HepG2 (cell line): Measurements from ENCODE around the gene NCBP3. TPM values are rescaled to one million over a fixed set of nuclear protein-coding genes. Genes with fewer than 3 reads are reported as not detected.
A peak's percentile ranks its signal among the peaks of the same experiment; 100 is the strongest.

ENCODE experiments used
- CREM ChIP-seq, 2 experiments: sonication (generic) in 1 of 2; formaldehyde crosslinking in 1 of 2; IDR thresholded peaks; 2 replicates each; pipeline versions ENCODE4 v1.4.0 to v1.6.1; 2016 to 2020; ENCODE audit warnings: antibody characterized with exemption in 1 of 2, mild to moderate bottlenecking in 1 of 2, missing genetic modification reagents in 1 of 2
- GATAD2A ChIP-seq: IDR thresholded peaks from 2 replicates; pipeline ENCODE4 v1.6.1; 2016
- KMT2B ChIP-seq: IDR thresholded peaks from 2 replicates; pipeline ENCODE4 v1.6.1; 2016; ENCODE audit warnings: missing genetic modification reagents, missing compliant biosample characterization
- MLX ChIP-seq: IDR thresholded peaks from 2 replicates; pipeline ENCODE4 v1.6.1; 2016
- MTERF4 ChIP-seq: sonication (generic); formaldehyde crosslinking; IDR thresholded peaks from 2 replicates; pipeline ENCODE4 v1.8.0; 2023; ENCODE audit warnings: mild to moderate bottlenecking, missing genetic modification reagents
- NFKB2 ChIP-seq: sonication (generic); formaldehyde crosslinking; IDR thresholded peaks from 2 replicates; pipeline ENCODE4 v1.4.0; 2020; ENCODE audit warnings: missing genetic modification reagents, borderline replicate concordance
- NR3C1 ChIP-seq: sonication (generic); formaldehyde crosslinking; IDR thresholded peaks from 2 replicates; pipeline ENCODE4 v1.4.0; 2020; ENCODE audit warnings: missing genetic modification reagents
- PITX1 ChIP-seq: sonication (generic); formaldehyde crosslinking; IDR thresholded peaks from 2 replicates; pipeline ENCODE4 v1.5.1; 2020; ENCODE audit warnings: mild to moderate bottlenecking, missing genetic modification reagents
- RARA ChIP-seq: IDR thresholded peaks from 2 replicates; pipeline ENCODE4 v1.6.1; 2016; ENCODE audit warnings: missing genetic modification reagents, missing compliant biosample characterization
- TFAP4 ChIP-seq: sonication (generic); IDR thresholded peaks from 2 replicates; pipeline ENCODE4 v1.6.1; 2016; ENCODE audit warnings: low read depth, borderline replicate concordance
- ZFP91 ChIP-seq: sonication (generic); formaldehyde crosslinking; IDR thresholded peaks from 2 replicates; pipeline ENCODE4 v1.9.0; 2022; ENCODE audit warnings: missing genetic modification reagents, mild to moderate bottlenecking, borderline replicate concordance
- ZFY ChIP-seq: sonication (generic); formaldehyde crosslinking; IDR thresholded peaks from 2 replicates; pipeline ENCODE4 v1.4.0; 2020; ENCODE audit warnings: missing genetic modification reagents
- ZNF484 ChIP-seq: sonication (generic); formaldehyde crosslinking; IDR thresholded peaks from 2 replicates; pipeline ENCODE4 v1.5.1; 2020; ENCODE audit warnings: mild to moderate bottlenecking, low read depth, missing genetic modification reagents, borderline replicate concordance
- ZNF549 ChIP-seq: sonication (generic); formaldehyde crosslinking; IDR thresholded peaks from 2 replicates; pipeline ENCODE4 v1.5.0; 2020; ENCODE audit warnings: missing genetic modification reagents
- ZNF556 ChIP-seq: sonication (generic); formaldehyde crosslinking; IDR thresholded peaks from 2 replicates; pipeline ENCODE4 v1.4.0; 2020; ENCODE audit warnings: mild to moderate bottlenecking, missing genetic modification reagents, borderline replicate concordance
- polyA plus RNA-seq, 8 experiments: library from polyadenylated mRNA; depleted of rRNA in 3 of 8; stranded (reverse) in 7 of 8; unstranded in 1 of 8; fragments of >200 nt; fragmentation: Illumina TruSeq in 4 of 8; extraction: Trizol in 4 of 8; gene quantifications; 2 replicates each; pipeline versions ENCODE4 v1.2.1 to v1.2.3, GENCODE V29; 2011 to 2016; ENCODE audit warnings: low read depth in 4 of 8, missing spikeins in 1 of 8, mixed read lengths in 1 of 8; ENCODE audit not compliant: insufficient read depth in 1 of 8
- total RNA-seq, 5 experiments: library from RNA; depleted of rRNA; stranded (reverse); fragments of >200 nt; fragmentation: Illumina TruSeq; extraction: Trizol; gene quantifications; 2 replicates each; pipeline ENCODE4 v1.2.3, GENCODE V29; 2016; ENCODE audit warnings: low read depth in 1 of 5
- TF ChIP-seq, protein P1 (sequence below): sonication (generic); formaldehyde crosslinking; IDR thresholded peaks from 2 replicates; pipeline ENCODE4 v1.4.0; 2020; ENCODE audit warnings: missing genetic modification reagents
- TF ChIP-seq, protein P2 (sequence below): fragments of 450-650 bp; IDR thresholded peaks from 2 replicates; pipeline ENCODE4 v1.6.1; 2017; ENCODE audit warnings: mild to moderate bottlenecking

NCBP3 gene
- total and polyA plus RNA-seq, 2 of the 13 experiments (the other 11 are each of a cell fraction or from before 2014, with no cell fraction given): 19.5 to 24.8 TPM

DNA sequence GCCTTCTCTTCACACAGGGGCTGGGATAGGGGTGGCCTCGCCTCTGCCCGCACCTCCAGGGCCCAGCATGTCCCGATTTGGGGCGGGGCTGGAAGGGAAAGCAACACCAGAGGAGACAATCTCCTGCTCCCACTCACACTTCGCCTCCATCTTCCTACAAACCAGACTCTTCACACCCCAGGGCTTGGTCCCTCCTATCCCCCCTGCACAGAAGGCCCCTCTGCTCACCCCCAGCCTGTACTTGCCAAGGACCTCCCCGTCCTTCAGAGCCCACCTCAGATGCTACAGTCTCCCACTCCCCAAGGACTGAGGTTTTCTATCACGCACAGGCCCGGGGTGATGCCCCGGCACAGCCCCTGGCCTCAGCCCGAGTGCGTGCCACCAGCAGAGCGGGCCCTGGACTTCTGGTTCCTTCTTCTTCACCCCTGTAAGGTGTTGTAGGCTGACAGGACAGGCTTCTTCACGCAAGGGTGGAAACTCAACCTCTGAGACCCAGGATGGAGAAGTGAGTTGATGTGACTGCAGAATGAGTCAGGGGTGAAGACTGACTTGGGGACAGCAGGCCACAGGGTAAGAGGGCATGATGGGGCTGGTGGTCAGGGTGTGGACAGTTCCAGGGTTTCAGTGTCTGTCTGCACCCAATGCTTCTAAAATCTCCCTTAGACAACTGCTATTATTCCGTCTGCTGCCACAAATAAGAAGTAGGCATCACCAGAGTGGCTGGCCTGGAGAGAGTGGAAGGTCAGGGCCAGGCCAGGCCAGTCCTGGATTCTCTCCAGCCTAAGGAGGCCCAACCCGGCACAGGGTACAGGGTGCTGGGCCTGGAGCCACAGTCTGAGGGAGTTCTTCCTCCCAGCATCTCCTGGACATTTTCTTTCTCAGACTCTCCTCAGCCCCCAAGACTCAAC lies 47.5 kb downstream of the NCBP3 start (continued):
- TF ChIP-seq ZNF484 (CRISPR knock-in tag) (no peak), ZFY (CRISPR knock-in tag) (peak; percentile 29; the same call in 1 of the 2 replicates), ZNF549 (CRISPR knock-in tag) (no peak), ZFP91 (0 out of 2 replicates have a peak, but pooled peaks have one; percentile 12), GATAD2A (CRISPR knock-in tag) (0 out of 2 replicates have a peak, but pooled peaks have one; percentile 20), RARA (CRISPR knock-in tag) (no peak), KMT2B (CRISPR knock-in tag) (no peak), CREM (IDR thresholded peaks at IDR 0.05) (no peak), CREM (CRISPR knock-in tag; IDR thresholded peaks at IDR 0.05) (no peak), TFAP4 (no peak), MLX (CRISPR knock-in tag) (no peak), NFKB2 (peak; percentile 35; the same call in 1 of the 2 replicates), NR3C1 (CRISPR knock-in tag) (no peak), ZNF556 (CRISPR knock-in tag) (no peak), PITX1 (CRISPR knock-in tag) (no peak), MTERF4 (CRISPR knock-in tag) (no peak)
- TF ChIP-seq, protein P1, sequence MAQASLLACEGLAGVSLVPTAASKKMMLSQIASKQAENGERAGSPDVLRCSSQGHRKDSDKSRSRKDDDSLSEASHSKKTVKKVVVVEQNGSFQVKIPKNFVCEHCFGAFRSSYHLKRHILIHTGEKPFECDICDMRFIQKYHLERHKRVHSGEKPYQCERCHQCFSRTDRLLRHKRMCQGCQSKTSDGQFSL (CRISPR knock-in tag): no peak
- TF ChIP-seq, protein P2, sequence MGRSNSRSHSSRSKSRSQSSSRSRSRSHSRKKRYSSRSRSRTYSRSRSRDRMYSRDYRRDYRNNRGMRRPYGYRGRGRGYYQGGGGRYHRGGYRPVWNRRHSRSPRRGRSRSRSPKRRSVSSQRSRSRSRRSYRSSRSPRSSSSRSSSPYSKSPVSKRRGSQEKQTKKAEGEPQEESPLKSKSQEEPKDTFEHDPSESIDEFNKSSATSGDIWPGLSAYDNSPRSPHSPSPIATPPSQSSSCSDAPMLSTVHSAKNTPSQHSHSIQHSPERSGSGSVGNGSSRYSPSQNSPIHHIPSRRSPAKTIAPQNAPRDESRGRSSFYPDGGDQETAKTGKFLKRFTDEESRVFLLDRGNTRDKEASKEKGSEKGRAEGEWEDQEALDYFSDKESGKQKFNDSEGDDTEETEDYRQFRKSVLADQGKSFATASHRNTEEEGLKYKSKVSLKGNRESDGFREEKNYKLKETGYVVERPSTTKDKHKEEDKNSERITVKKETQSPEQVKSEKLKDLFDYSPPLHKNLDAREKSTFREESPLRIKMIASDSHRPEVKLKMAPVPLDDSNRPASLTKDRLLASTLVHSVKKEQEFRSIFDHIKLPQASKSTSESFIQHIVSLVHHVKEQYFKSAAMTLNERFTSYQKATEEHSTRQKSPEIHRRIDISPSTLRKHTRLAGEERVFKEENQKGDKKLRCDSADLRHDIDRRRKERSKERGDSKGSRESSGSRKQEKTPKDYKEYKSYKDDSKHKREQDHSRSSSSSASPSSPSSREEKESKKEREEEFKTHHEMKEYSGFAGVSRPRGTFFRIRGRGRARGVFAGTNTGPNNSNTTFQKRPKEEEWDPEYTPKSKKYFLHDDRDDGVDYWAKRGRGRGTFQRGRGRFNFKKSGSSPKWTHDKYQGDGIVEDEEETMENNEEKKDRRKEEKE: no peak
